ENCODE measurements around the gene VSX1. TPM values are rescaled to one million over a fixed set of nuclear protein-coding genes. Genes with fewer than 3 reads are reported as not detected.

Gene VSX1
- total RNA-seq, 2 experiments from 2014 or later: not detected

- H3K36me3 Mint-ChIP-seq (ENCODE audit: low read depth): peaks cover 34% of the 10 kb centered on the region
- intact Hi-C loops (cut with DNase I, micrococcal nuclease): loop anchor here in 1 of 2 experiments (10.0 kb wide), 1 partner anchor 1628 kb away; the partner anchor contains the start of gene NAPB
- POLR2A ChIA-PET: interaction anchor here (0.6 kb wide), 1 partner anchor 11 kb away, joined by 4 read pairs; no protein-coding TSS in a partner anchor
Observed at GRCh38 chr20:25052255-25053194, 29.4 kb downstream of the VSX1 start.

GRCh38 chr20:25051386-25052155 is 30.4 kb downstream of the VSX1 start:
- peak overlapping the region; percentile 72 for H3K27ac Mint-ChIP-seq
- ATAC-seq (ENCODE audit: poor library complexity) (no peak), DNase-seq (peak in 1 of 14 experiments; percentile 20)
- peaks cover 65% of the 10 kb centered on the region for H3K4me1 ChIP-seq (ENCODE audit: insufficient read depth, low read length)
- TF ChIP-seq CTCF (IDR thresholded peaks at IDR 0.05): no peak
- ChIA-PET CTCF (no interaction called here), POLR2A (interaction anchor here (0.6 kb wide), 1 partner anchor 12 kb away, joined by 4 read pairs; no protein-coding TSS in a partner anchor)
- peaks cover 34% of the 10 kb centered on the region for H3K36me3 ChIP-seq (ENCODE audit: insufficient read depth, low read length)
- H3K4me3 Mint-ChIP-seq: no peak overlapping the region
- no peak overlapping the region for H3K27ac ChIP-seq (ENCODE audit: low read depth in 1 of 2, low read length in 2 of 2)
- no peaks in the 10 kb centered on the region for H3K9me3 Mint-ChIP-seq
- H3K27me3 Mint-ChIP-seq: no peaks in the 10 kb centered on the region
- no peak overlapping the region for H3K4me3 ChIP-seq (ENCODE audit: low read length)
- H3K36me3 Mint-ChIP-seq (ENCODE audit: low read depth): peaks cover 43% of the 10 kb centered on the region
- H3K4me1 Mint-ChIP-seq (ENCODE audit: low read depth): peaks cover 75% of the 10 kb centered on the region
- no peaks in the 10 kb centered on the region for H3K27me3 ChIP-seq (ENCODE audit: control insufficient read depth in 1 of 2, insufficient read depth in 2 of 2, low read length in 2 of 2)
- intact Hi-C loops (cut with DNase I, micrococcal nuclease): loop anchor here in 1 of 2 experiments (10.0 kb wide), 1 partner anchor 1627 kb away; the partner anchor contains the start of gene NAPB
- H3K9me3 ChIP-seq (ENCODE audit: control insufficient read depth in 1 of 2, insufficient read depth in 1 of 2, low read length in 2 of 2): no peaks in the 10 kb centered on the region

More at GRCh38 chr20:25052255-25053194, 29.4 kb downstream of the VSX1 start:
- ATAC-seq (ENCODE audit: poor library complexity): no peak
- Mint-ChIP-seq H3K27ac (no peak overlapping the region), H3K27me3 (no peaks in the 10 kb centered on the region), H3K4me3 (no peak overlapping the region), H3K4me1 (ENCODE audit: low read depth) (peaks cover 82% of the 10 kb centered on the region), H3K9me3 (no peaks in the 10 kb centered on the region)
- Histone ChIP-seq H3K27me3 (ENCODE audit: control insufficient read depth in 1 of 2, insufficient read depth in 2 of 2, low read length in 2 of 2) (no peaks in the 10 kb centered on the region), H3K27ac (ENCODE audit: low read depth in 1 of 2, low read length in 2 of 2) (no peak overlapping the region), H3K36me3 (ENCODE audit: insufficient read depth, low read length) (peaks cover 25% of the 10 kb centered on the region), H3K9me3 (ENCODE audit: control insufficient read depth in 1 of 2, insufficient read depth in 1 of 2, low read length in 2 of 2) (no peaks in the 10 kb centered on the region), H3K4me1 (ENCODE audit: insufficient read depth, low read length) (peaks cover 70% of the 10 kb centered on the region), H3K4me3 (ENCODE audit: low read length) (no peak overlapping the region)
- TF ChIP-seq CTCF (IDR thresholded peaks at IDR 0.05): no peak
- DNase-seq: no peak
- CTCF ChIA-PET: no interaction called here
